HepG2 (cell line): Measurements from ENCODE around the gene ATP13A2.

Experiments used
- ATF1 ChIP-seq: IDR thresholded peaks from 2 replicates; pipeline ENCODE4 v1.6.1; 2016; ENCODE audit warnings: mild to moderate bottlenecking, control low read depth
- CTCF ChIP-seq: sonication (generic); formaldehyde crosslinking; IDR thresholded peaks from 2 replicates; pipeline ENCODE4 v1.5.0; 2020; ENCODE audit warnings: mild to moderate bottlenecking, missing genetic modification reagents, moderate library complexity
- NFATC3 ChIP-seq: sonication (generic); formaldehyde crosslinking; IDR thresholded peaks from 2 replicates; pipeline ENCODE4 v1.5.1; 2020; ENCODE audit warnings: mild to moderate bottlenecking, missing genetic modification reagents
- POLR2AphosphoS5 ChIP-seq: IDR thresholded peaks from 2 replicates; pipeline ENCODE4 v1.6.1; 2012; ENCODE audit warnings: low read depth, low read length
- ZFP37 ChIP-seq: sonication (generic); formaldehyde crosslinking; IDR thresholded peaks from 2 replicates; pipeline ENCODE4 v1.4.0; 2020; ENCODE audit warnings: missing genetic modification reagents, borderline replicate concordance
- ZFX ChIP-seq: sonication (generic); formaldehyde crosslinking; IDR thresholded peaks from 2 replicates; pipeline ENCODE4 v1.4.0; 2020; ENCODE audit warnings: mild to moderate bottlenecking, low read depth, missing genetic modification reagents, moderate library complexity
- ZNF318 ChIP-seq: sonication (generic); formaldehyde crosslinking; IDR thresholded peaks from 2 replicates; pipeline ENCODE4 v1.4.0; 2020; ENCODE audit warnings: mild to moderate bottlenecking, missing genetic modification reagents

- TF ChIP-seq NFATC3 (CRISPR knock-in tag) (no peak), POLR2AphosphoS5 (no peak), CTCF (CRISPR knock-in tag) (no peak), ATF1 (CRISPR knock-in tag) (no peak), ZFP37 (CRISPR knock-in tag) (no peak), ZNF318 (no peak), ZFX (CRISPR knock-in tag) (no peak)
Measured at GRCh38 chr1:16972189-16972895, 39.4 kb downstream of the ATP13A2 start.
